Mesendoderm (in vitro differentiated cells): ENCODE measurements around the gene PCDHGB7.
"Not testable (repeated sequence)": the region's sequence is repeated elsewhere in the genome, so short reads cannot be mapped to it uniquely, and the experiment has no call there.

Experiments used
- DNase-seq: peaks from one replicate; pipeline ENCODE4 v3.0.0; 2013
- H2AK5ac ChIP-seq: 2 replicates; pipeline ENCODE4 v1.6.1; 2013; ENCODE audit warnings: low read length, inconsistent platforms
- H2BK120ac ChIP-seq: 2 replicates; pipeline ENCODE4 v1.6.1; 2013; ENCODE audit warnings: low read depth, mild to moderate bottlenecking, low read length, moderate library complexity, mixed read lengths
- H2BK15ac ChIP-seq: replicated peaks from 2 replicates; pipeline ENCODE4 v1.6.1; 2013; ENCODE audit warnings: low read depth, mild to moderate bottlenecking, moderate library complexity
- H2BK5ac ChIP-seq: 2 replicates; pipeline ENCODE4 v1.6.1; 2013; ENCODE audit warnings: low read length, inconsistent platforms
- H3K18ac ChIP-seq: 2 replicates; pipeline ENCODE4 v1.6.1; 2013; ENCODE audit warnings: mild to moderate bottlenecking, low read length, mixed read lengths
- H3K23ac ChIP-seq: one replicate; pipeline ENCODE4 v1.6.1; 2013; ENCODE audit warnings: low read length
- H3K27ac ChIP-seq: 2 replicates; pipeline ENCODE4 v1.5.1; 2013; ENCODE audit warnings: low read depth, mild to moderate bottlenecking, inconsistent platforms, low read length, moderate library complexity
- H3K27me3 ChIP-seq: 2 replicates; pipeline ENCODE4 v1.6.1; 2013; ENCODE audit warnings: low read length, control low read depth, mild to moderate bottlenecking, inconsistent platforms; ENCODE audit not compliant: insufficient read depth, poor library complexity
- H3K36me3 ChIP-seq: 2 replicates; pipeline ENCODE4 v1.6.1; 2013; ENCODE audit warnings: low read length, inconsistent platforms; ENCODE audit not compliant: control insufficient read depth, insufficient read depth
- H3K4ac ChIP-seq: one replicate; pipeline ENCODE4 v1.6.1; 2013; ENCODE audit warnings: low read depth, mild to moderate bottlenecking, low read length, moderate library complexity
- H3K4me1 ChIP-seq: 2 replicates; pipeline ENCODE4 v1.6.1; 2013; ENCODE audit warnings: low read depth, low read length, inconsistent platforms; ENCODE audit not compliant: control insufficient read depth
- H3K4me2 ChIP-seq: 2 replicates; pipeline ENCODE4 v1.6.1; 2013; ENCODE audit warnings: low read length
- H3K4me3 ChIP-seq: 2 replicates; pipeline ENCODE4 v1.5.1; 2013; ENCODE audit warnings: mild to moderate bottlenecking, low read length
- H3K56ac ChIP-seq: one replicate; pipeline ENCODE4 v1.6.1; 2013; ENCODE audit warnings: low read length
- H3K79me1 ChIP-seq: 2 replicates; pipeline ENCODE4 v1.6.1; 2013; ENCODE audit warnings: low read length, inconsistent platforms
- H3K79me2 ChIP-seq: 2 replicates; pipeline ENCODE4 v1.6.1; 2013; ENCODE audit warnings: mild to moderate bottlenecking, low read length; ENCODE audit not compliant: control insufficient read depth, insufficient read depth
- H3K9ac ChIP-seq: 2 replicates; pipeline ENCODE4 v1.6.1; 2013; ENCODE audit warnings: low read length, inconsistent platforms
- H4K5ac ChIP-seq: one replicate; pipeline ENCODE4 v1.6.1; 2013; ENCODE audit warnings: low read length
- H4K8ac ChIP-seq: one replicate; pipeline ENCODE4 v1.6.1; 2013; ENCODE audit warnings: low read depth, mild to moderate bottlenecking, control low read depth, low read length, moderate library complexity
- WGBS: extraction: QIAGEN DNeasy Blood & Tissue Kit; methylation state at CpG from one replicate; pipeline ENCODE4 v1.1.7; 2013; ENCODE audit warnings: low lambda C conversion rate, missing lambda C conversion rate; ENCODE audit not compliant: insufficient coverage; ENCODE audit errors: extremely low coverage; 5-methylcytosine and 5-hydroxymethylcytosine counted together

Gene PCDHGB7

DNA sequence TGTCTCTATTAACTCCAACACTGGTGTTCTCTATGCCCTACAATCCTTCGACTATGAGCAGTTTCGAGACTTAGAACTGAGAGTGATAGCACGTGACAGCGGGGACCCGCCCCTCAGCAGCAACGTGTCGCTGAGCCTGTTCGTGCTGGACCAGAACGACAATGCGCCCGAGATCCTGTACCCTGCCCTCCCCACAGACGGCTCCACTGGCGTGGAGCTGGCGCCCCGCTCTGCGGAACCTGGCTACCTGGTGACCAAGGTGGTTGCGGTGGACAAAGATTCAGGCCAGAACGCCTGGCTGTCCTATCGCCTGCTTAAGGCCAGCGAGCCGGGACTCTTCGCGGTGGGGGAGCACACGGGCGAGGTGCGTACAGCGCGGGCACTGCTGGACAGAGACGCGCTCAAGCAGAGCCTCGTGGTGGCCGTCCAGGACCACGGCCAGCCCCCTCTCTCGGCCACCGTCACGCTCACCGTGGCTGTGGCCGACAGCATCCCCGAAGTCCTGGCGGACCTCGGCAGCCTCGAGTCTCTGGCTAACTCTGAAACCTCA is 5.3 kb downstream of the PCDHGB7 start:
- Histone ChIP-seq H3K56ac (no peak overlapping the region), H3K27ac (no peak overlapping the region), H3K79me1 (no peaks in the 10 kb centered on the region), H2BK5ac (no peak overlapping the region), H3K18ac (no peak overlapping the region), H4K5ac (no peak overlapping the region), H2BK120ac (no peak overlapping the region), H3K4me1 (no peaks in the 10 kb centered on the region), H2BK15ac (no peak overlapping the region), H3K27me3 (no peaks in the 10 kb centered on the region), H3K79me2 (no peaks in the 10 kb centered on the region), H3K23ac (no peak overlapping the region), H3K4me2 (no peak overlapping the region), H3K4ac (no peak overlapping the region), H3K9ac (no peak overlapping the region), H4K8ac (no peak overlapping the region), H3K4me3 (no peak overlapping the region), H3K36me3 (no peaks in the 10 kb centered on the region), H2AK5ac (no peak overlapping the region)
- no peak for DNase-seq
- WGBS, result no CpG with 5 or more reads among the region's 42 CpGs

GRCh38 chr5:141427783-141428426 is 10.4 kb downstream of the PCDHGB7 start:
- no peak overlapping the region for H3K18ac ChIP-seq
- no peaks in the 10 kb centered on the region for H3K36me3 ChIP-seq
- H3K4me3 ChIP-seq, result no peak overlapping the region
- WGBS, result no CpG with 5 or more reads among the region's 53 CpGs
- no peak overlapping the region for H2BK120ac ChIP-seq
- H3K4me1 ChIP-seq, result no peaks in the 10 kb centered on the region
- no peak overlapping the region for H2BK5ac ChIP-seq
- no peak overlapping the region for H2AK5ac ChIP-seq
- H3K79me1 ChIP-seq, result no peaks in the 10 kb centered on the region
- H2BK15ac ChIP-seq, result no peak overlapping the region
- H3K27me3 ChIP-seq, result no peaks in the 10 kb centered on the region
- H4K5ac ChIP-seq, result no peak overlapping the region
- no peak overlapping the region for H3K4me2 ChIP-seq
- H3K23ac ChIP-seq, result no peak overlapping the region
- no peaks in the 10 kb centered on the region for H3K79me2 ChIP-seq
- no peak overlapping the region for H3K4ac ChIP-seq
- no peak for DNase-seq
- H3K56ac ChIP-seq, result no peak overlapping the region
- H4K8ac ChIP-seq, result no peak overlapping the region
- no peak overlapping the region for H3K27ac ChIP-seq
- H3K9ac ChIP-seq, result no peak overlapping the region

- H2BK5ac ChIP-seq, result no peak within 1 kb of the TSS
- no peak within 1 kb of the TSS for H4K8ac ChIP-seq
- H3K36me3 ChIP-seq, result no peaks in the 10 kb centered on the region
- H3K4me1 ChIP-seq, result no peaks in the 10 kb centered on the region
- H3K4ac ChIP-seq, result no peak within 1 kb of the TSS
- no peaks in the 10 kb centered on the region for H3K79me2 ChIP-seq
- H3K23ac ChIP-seq, result no peak within 1 kb of the TSS
- no peak within 1 kb of the TSS for H3K56ac ChIP-seq
- no peak within 1 kb of the TSS for H3K18ac ChIP-seq
- no peak within 1 kb of the TSS for H3K4me3 ChIP-seq
- DNase-seq, result no peak
- H2AK5ac ChIP-seq, result no peak within 1 kb of the TSS
- no peaks in the 10 kb centered on the region for H3K79me1 ChIP-seq
- H3K27ac ChIP-seq, result no peak within 1 kb of the TSS
- no CpG with 5 or more reads among the region's 33 CpGs for WGBS
- H2BK120ac ChIP-seq, result no peak within 1 kb of the TSS
- H3K4me2 ChIP-seq, result no peak within 1 kb of the TSS
- no peak within 1 kb of the TSS for H4K5ac ChIP-seq
- H2BK15ac ChIP-seq, result no peak within 1 kb of the TSS
- H3K9ac ChIP-seq, result no peak within 1 kb of the TSS
- no peaks in the 10 kb centered on the region for H3K27me3 ChIP-seq
Observed at GRCh38 chr5:141430332-141431113, 13.0 kb downstream of the PCDHGB7 start, which contains the start of gene PCDHGA12. Gene PCDHGA12, plus strand, starts transcription at chr5:141430507. Its CDS starts 253 bp downstream, at chr5:141430760.

GRCh38 chr5:141431286-141431685 is 13.8 kb downstream of the PCDHGB7 start:
- no peak overlapping the region for H3K4me3 ChIP-seq

DNA sequence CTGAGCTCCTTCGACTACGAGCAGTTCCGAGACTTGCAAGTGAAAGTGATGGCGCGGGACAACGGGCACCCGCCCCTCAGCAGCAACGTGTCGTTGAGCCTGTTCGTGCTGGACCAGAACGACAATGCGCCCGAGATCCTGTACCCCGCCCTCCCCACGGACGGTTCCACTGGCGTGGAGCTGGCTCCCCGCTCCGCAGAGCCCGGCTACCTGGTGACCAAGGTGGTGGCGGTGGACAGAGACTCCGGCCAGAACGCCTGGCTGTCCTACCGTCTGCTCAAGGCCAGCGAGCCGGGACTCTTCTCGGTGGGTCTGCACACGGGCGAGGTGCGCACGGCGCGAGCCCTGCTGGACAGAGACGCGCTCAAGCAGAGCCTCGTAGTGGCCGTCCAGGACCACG is 14.8 kb downstream of the PCDHGB7 start:
- H3K18ac ChIP-seq, H3K4ac ChIP-seq, H3K9ac ChIP-seq, H3K36me3 ChIP-seq, H3K79me2 ChIP-seq, H2BK120ac ChIP-seq, H3K4me3 ChIP-seq, H2AK5ac ChIP-seq, H4K5ac ChIP-seq, H3K79me1 ChIP-seq, H3K27ac ChIP-seq, H2BK15ac ChIP-seq, H3K27me3 ChIP-seq, H3K4me1 ChIP-seq, H3K23ac ChIP-seq, H2BK5ac ChIP-seq, DNase-seq, H3K4me2 ChIP-seq, H3K56ac ChIP-seq, H4K8ac ChIP-seq: not testable (repeated sequence)
- WGBS, result no CpG with 5 or more reads among the region's 38 CpGs

More at GRCh38 chr5:141431286-141431685, 13.8 kb downstream of the PCDHGB7 start:
- Histone ChIP-seq H3K79me2 (no peaks in the 10 kb centered on the region), H3K23ac (no peak overlapping the region), H3K4me1 (no peaks in the 10 kb centered on the region), H2AK5ac (no peak overlapping the region), H2BK15ac (no peak overlapping the region), H3K56ac (no peak overlapping the region), H3K79me1 (no peaks in the 10 kb centered on the region), H2BK120ac (no peak overlapping the region), H3K4ac (no peak overlapping the region), H3K18ac (no peak overlapping the region), H4K5ac (no peak overlapping the region), H3K9ac (no peak overlapping the region), H2BK5ac (no peak overlapping the region), H4K8ac (no peak overlapping the region), H3K36me3 (no peaks in the 10 kb centered on the region), H3K27me3 (no peaks in the 10 kb centered on the region), H3K4me2 (no peak overlapping the region), H3K27ac (no peak overlapping the region)
- WGBS, result no CpG with 5 or more reads among the region's 37 CpGs
- DNase-seq, result no peak
